Medulla oblongata (tissue), 1 donor: Measurements from ENCODE around the gene RHBDL2.
"Not testable (repeated sequence)": the region's sequence is repeated elsewhere in the genome, so short reads cannot be mapped to it uniquely, and the experiment has no call there.

Source experiments
- DNase-seq: peaks from one replicate; pipeline ENCODE4 v3.0.0-alpha.2; 2015; ENCODE audit errors: extremely low spot score

Gene RHBDL2

DNA sequence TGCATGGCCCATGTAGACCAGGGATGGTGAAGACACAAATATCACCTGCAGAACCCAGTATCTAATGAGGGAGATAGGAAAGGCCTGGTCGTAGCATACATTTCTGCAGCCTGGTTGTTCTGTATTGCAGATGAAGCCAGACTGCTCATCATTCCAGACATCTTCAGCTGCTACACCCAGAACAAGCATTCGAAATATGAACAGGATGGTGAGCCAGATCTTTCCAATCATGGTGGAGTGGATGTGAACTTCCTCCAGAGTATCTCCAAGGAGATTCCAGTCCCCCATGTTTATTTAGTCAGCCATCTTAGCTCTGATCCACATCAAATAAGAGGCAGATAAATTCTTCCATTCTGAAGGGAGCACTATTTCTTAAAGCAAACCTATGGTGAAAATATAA, 65.8 kb downstream of the RHBDL2 start:
- no peak for DNase-seq

DNA sequence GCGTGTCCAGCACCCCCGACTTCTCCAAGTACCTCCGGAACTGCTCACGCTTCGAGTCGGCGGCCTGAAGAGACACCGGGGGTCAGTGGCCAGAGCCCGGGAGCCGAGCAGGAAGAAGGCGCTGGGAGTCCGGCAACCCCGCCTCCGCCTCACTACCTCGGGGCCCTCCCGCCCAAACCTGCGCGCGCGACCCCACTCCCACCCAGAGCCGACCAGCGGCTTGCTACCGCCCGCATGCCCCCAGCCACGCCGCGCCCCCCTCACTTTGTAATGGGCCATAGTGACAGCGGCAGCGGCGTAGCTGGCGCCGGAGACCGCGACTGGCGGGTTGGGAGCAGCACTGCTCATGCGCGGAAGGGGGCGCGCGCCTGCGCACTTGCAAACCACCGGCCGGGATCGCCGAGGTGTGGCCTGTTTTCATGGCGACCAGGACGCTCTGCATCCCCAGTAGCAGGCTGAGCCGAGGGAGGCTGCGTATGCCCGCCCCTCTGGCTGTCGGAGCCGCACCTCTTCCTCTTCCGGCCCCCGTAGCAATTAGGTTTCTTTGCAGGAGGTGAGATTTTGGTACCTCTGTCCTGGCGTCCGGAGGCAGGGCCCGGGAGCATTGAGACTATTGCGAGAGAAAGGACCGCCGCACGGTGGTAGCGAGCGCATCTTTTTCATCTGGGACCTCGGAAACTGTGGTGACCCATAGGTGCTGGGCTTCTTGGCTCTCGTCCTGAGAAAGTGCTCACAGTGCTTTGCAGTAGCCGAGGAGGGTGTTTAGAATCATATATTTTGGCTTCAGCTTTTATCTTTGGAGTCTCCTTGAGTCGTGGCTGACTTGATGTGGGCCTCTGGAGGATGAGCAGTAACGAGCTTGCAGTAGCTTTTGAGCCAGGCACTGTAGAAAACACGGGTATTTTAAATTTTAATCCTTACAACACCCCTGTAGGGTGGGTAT, 68.3 kb downstream of the RHBDL2 start, which contains the start of gene MYCBP:
TSS of gene MYCBP (minus strand) at position 322 of the 943 bp plus-strand sequence. CDS start at position 279, 43 bp downstream.
- peak; percentile 97 for DNase-seq

DNA sequence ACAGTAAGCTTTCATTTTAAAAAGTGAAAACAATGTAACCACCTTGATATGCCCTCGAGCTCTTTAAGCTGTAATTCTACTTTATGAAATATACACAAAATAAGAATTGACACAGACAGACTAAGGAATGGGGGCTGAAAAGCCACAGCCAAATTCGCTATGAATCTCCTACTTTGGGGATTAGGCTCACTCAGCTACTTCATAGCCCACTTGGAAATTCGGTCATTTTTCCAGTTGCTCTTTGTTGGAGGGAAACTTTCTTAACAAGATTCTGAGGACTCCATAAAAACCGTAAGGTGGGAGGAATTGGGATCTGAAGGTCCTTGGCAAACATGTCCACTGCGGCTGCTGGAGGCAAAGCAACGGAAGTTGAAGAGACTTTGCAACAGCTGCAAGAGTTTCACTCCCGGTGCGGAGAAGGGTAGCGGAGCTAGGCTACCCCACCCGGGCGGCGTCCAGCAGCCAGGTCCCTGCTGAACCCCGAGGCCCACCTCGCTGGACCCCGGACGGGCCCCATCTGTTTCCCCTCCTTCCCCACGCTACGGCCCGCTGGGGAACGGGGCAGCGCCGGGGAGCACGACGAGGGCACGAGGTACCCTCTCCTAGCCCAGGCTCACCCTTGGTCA, 69.1 kb downstream of the RHBDL2 start:
- DNase-seq: no peak

DNA sequence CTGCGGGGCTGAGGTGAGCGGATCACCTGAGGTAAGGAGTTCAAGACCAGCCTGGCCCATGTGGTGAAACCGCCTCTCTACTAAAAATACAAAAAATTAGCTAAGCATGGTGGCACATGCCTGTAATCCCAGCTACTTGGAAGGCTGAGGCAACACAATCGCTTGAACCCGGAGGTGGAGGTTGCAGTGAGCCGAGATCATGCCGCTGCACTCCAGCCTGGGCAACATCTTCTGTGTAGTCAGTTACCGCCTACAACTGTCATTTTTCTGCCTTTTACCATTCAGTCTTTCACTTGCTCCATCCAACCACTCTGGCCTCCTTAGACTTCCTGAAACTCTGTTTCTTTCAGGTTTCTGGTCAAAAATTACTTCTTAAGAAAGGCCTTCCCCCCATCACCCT, 70.6 kb downstream of the RHBDL2 start:
- DNase-seq: no peak

DNA sequence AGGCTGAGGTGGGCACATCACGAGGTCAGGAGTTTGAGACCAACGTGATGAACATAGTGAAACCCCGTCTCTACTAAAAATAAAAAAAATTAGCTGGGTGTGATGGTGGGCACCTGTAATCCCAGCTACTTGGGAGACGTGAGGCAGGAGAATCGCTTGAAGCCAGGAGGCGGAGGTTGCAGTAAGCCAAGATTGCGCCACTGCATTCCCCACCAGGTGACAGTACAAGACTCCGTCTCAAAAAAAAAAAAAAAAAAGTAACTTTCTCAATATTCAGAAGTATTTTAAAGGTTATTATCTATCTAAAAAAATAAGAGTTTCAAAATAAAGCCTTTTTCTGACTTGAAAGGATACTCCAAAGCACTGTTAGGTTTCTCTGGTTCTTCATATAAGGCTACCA, 74.4 kb downstream of the RHBDL2 start:
- DNase-seq: no peak

DNA sequence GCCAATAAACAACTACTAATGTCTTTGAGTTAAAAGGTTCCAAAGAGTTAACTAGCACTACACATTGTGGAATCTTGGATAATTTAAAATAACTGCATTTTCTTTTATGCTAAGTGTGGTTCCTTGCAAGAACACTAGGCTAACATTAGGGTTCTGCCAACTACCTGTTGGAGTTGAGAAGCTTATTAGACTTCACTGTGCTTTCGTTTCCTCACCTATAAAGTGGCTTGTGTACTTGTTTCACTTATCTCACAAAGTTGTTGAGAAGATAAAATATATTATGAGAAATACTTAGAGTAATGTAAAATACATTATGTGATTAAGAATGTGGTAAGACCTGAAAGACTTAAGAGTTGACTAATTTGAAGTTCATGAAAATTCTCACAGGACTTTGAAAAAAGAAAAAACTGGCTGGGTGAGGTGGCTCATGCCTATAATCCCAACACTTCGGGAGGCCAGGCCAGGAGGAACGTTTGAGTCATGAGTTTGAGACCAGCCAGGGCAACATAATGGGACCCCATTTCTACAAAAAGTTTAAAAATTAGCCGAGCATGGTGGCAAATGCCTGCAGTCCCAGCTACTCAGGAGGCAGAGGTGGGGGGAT, 76.4 kb downstream of the RHBDL2 start:
- DNase-seq: no peak

DNA sequence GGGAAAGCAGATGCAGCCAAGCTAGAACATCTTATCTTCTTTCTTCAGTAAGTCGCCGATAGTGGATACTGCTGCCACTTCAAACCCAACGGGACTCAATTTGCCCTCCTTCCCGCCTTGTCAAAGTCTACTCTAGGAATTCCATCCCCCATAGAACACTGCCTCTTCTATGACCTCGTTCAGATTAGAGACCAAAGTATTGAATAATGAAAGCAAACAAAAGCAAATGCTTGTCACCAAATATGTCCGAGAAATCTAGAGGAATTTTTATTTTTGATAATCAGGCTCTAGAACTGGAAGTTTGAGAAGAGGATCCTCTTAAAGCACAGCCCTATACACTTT, 81.2 kb downstream of the RHBDL2 start:
- DNase-seq: peak; percentile 44

DNA sequence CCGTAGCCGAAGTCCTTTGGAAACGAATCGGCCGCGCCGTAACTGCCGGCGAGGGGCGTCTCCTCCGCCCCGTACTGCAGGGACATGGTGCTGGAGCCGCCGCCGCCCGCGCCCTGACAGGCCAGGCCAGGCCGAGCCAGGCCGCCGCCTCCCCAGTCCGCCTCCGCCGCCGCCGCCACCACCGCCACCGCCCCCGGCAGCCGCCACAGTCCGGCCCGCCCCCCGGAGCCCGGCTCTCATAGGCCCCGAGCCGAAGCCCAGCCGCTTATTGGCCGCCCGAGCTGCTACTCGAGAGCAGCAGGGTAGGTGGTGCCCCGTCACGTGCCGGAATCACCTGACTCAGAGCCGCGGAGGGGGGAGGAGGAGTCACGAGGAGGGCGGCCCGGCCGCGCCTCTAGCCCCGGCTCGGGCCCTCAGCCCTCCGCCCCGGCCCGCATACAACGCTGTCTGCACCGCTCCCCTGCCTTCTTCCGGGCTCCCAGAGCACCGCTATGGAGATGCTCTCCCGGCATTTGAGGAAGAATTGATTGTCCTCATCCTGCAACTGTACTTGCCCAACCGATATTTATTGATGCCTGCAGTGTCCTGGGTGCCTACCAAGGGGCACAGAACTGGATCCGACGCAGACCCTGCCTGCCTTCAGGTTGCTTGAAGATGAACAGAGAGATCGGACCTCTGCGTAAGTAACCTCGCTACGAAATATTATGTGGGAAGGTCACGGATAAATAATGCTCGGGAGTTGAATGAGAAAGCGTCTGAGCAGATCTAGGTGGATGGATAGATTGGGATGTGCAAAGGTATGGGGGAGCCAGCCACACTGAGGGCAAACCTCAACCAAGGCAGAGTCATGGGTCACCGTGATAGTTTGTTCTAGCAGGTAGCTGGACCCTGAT, 81.8 kb downstream of the RHBDL2 start, which contains the start of gene RRAGC:
TSS of gene RRAGC (minus strand) at position 212 of the 893 bp plus-strand sequence. CDS start at position 86, 126 bp downstream.
- peak; percentile 99 for DNase-seq

DNA sequence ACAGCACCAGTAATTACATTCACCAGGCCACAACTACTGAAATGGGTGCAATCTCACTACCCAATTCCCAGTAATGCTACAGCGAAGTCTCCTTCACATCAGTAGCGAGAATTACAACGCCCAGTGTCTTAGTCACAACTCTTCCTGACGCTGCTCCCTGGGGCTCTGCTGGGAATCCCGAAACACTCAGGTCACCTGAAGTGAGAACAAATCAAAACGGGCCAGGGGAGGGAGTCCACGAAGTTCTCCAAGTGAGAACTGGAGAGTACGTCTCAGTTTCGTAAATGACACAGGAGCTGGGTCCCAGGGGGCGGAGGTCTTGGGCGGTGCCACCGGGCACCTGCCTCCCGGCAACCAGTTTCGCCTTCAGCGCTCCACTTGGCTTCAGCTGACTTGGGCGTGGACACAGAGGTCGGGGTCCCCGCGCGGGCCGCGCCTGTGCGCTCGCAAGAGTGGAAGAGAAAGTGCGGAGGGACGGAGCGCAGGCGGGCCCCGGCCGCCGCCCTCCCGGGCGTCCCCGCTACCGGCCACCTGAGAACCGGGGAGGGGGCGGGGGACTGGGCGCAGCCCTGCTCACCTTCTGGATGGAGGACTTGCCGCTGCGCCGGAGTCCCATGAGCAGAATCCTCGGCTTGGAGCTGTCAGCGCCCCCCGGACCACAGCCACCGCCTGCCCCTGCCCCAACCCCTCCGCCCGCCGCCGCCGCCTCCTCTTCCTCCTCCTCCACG, 82.6 kb downstream of the RHBDL2 start:
- peak; percentile 44 for DNase-seq

DNA sequence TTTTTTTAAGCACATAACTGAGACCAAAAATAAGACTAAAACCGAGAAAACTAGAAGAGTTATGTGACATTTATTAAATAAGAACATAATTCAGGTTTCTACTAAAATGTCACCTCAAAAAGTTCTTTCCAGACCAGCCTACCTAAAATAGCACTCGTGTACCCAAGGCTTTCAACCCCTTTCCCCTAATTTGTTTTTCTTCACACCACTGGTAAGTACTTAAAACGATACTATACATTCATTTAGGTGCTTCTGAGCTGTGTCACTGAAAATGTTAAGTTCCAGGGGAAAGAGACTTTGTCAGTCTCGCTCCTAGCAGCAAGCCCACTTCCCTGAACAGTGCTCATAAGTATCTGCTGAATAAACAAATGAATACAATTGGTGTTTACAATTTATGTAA, 88.8 kb downstream of the RHBDL2 start:
- no peak for DNase-seq

DNA sequence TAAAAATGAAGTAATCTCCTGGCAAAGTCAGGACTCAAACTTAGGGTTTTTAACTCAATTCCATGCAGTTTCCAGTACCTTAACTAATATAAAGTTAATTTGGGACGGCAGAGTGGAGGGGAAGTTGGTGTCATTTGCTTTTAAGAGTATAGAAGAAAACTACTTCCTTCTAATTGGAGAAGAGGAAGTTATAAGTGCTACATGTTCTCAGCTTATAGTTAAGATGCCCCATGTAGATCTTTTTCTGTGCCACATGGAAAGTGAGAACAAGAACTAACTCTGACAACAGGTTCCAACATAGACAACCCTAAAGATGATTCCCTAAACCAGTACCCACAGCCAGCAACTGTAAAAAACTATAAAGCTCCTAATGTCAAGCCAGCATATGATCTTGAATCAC, 93.6 kb downstream of the RHBDL2 start:
- DNase-seq: peak; percentile 44

DNA sequence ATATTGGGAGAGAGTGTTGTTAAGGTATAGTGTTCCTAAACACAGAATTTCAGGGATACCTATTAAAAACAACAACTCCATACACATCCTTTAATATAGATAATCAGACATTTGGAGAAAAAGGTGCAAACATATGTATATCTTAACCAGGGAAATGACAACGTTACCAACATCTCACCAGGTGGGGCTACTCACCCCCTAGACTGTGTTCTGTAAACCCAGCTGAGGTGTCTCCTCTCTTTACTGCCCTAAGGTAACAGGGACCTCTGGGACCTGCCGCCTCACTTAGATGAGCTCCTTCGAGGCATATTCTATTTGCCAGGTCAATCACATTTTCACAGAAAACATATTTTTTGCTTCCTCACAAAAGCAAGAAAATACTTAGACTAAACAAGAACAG, 95.4 kb downstream of the RHBDL2 start:
- DNase-seq: no peak

DNA sequence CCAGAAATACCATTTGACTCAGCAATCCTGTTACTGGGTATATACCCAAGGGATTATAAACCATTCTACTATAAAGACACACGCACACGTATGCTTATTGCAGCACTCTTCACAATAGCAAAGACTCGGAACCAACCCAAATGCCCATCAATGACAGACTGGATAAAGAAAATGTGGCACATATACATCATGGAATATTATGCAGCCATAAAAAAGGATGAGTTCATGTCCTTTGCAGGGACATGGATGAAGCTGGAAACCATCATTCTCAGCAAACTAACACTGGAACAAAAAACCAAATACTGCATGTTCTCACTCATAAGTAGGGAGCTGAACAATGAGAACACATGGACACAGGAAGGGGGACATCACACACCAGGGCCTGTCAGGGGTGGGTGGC, 96.5 kb downstream of the RHBDL2 start:
- DNase-seq: not testable (repeated sequence)

DNA sequence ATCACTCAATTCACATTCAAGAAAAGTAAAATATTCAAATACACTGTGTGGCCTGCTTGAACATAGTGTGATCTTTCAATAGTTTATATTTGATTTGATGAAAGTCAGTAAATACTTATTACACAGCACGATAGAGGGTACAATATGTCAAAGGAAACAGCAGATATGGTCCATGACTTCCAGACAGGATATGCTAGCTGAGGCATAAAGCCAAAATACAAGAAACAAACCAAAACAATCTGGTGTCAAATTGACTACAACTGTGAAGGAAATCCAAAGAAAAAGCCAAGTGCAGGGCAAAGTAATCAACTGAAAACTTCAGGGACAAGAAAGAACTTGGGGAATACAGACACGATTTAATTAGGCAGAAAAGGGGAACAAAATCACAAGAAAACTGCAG, 101.3 kb downstream of the RHBDL2 start:
- no peak for DNase-seq

DNA sequence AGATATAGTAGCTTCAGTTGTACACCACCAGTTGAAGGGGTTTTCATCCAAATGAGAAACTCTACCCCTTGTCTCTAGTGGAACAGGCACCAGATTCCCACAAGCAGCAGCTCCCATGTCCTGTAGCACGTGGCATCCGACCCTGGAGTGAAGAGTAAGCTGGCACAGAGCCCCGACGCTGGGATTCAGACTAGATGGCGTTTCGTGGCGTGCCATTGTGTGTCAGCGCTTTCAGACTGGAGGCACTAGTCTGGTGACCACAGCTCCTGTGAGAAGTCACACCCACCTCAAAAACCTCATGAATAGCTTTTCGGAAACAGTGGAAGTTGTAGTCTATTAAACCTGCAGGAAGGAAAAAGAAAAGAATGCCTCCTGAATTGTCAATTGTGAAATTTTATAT, 102.3 kb downstream of the RHBDL2 start:
- DNase-seq: no peak

DNA sequence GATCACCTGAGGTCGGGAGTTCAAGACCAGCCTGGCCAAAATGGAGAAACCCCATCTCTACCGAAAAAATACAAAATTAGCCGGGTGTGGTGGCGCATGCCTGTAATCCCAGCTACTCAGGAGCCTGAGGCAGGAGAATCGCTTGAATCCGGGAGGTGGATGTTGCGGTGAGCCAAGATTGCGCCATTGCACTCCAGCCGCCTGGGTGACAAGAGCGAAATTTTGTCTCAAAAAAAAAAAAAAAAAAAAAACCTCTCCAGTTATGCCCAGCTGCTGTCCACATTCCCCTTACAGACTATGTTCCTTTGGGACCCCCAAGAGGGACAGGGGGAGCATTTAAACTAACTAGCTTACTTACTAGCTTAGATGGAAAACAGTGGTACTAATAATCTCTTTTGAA, 105.3 kb downstream of the RHBDL2 start:
- DNase-seq: not testable (repeated sequence)
